GM12874 (cell line): Measurements from ENCODE around the gene IER3.

ENCODE experiments used
- CTCF ChIP-seq: IDR thresholded peaks from 2 replicates; pipeline ENCODE4 v1.5.1; 2011; ENCODE audit warnings: low read depth, mild to moderate bottlenecking, control low read depth, low read length, moderate library complexity; ENCODE audit not compliant: insufficient read depth

The IER3 gene

GRCh38 chr6:30767158-30767943, 23.0 kb upstream of the IER3 start:
- TF ChIP-seq CTCF, result no peak

DNA sequence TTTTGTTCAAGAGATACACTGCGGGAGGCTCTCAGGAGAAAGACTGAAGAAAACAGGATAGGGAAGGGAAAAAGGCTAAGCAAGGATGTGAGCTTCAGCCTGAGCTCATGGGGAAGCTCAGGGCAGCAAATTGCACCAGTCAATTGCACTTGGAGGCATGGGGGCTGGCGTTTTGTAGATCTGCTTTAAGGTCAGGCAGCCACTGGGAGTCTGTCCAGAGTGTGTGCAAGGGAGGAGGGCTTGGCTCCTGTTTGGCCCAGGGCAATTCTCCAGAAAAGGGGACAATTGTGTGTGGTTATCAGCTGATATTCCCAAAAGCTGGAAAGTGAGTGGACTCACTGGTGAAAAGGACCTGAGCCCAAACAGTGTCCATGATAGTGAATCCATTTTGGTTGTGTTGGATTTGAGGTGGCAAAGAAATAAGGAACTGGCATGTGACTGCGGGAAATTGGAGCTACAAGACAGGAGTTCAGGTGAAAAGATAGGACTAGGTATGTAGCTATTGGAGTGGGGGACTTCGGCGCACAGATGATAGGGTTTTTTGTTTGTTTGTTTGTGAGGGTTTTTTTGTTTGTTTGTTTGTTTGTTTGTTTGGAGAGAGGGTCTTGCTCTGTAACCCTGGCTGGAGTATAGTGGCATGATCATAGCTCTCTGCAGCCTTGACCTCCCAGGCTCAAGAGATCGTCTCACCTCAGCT, 22.3 kb upstream of the IER3 start:
- TF ChIP-seq CTCF, result no peak

GRCh38 chr6:30763618-30764489, 19.5 kb upstream of the IER3 start:
- no peak for TF ChIP-seq CTCF

- no peak for TF ChIP-seq CTCF
Observed at GRCh38 chr6:30763155-30763617, 18.8 kb upstream of the IER3 start.

- TF ChIP-seq CTCF, result no peak
Observed at GRCh38 chr6:30761791-30762429, 17.6 kb upstream of the IER3 start.

GRCh38 chr6:30760549-30760948, 16.2 kb upstream of the IER3 start:
- TF ChIP-seq CTCF, result no peak
